Activated CD8-positive, alpha-beta memory T cell treated with anti-CD3 and anti-CD28 coated beads for 1 hour (primary cell): ENCODE results near the gene GIPC3.
"Not testable (repeated sequence)": the region's sequence is repeated elsewhere in the genome, so short reads cannot be mapped to it uniquely, and the experiment has no call there.

Experiments
- DNase-seq, 2 donors: peaks; one replicate each; pipeline ENCODE4 v3.0.0-alpha.2; 2020; ENCODE audit warnings: low read depth in 1 of 2; ENCODE audit errors: extremely low read depth in 1 of 2

GIPC3 gene

DNA sequence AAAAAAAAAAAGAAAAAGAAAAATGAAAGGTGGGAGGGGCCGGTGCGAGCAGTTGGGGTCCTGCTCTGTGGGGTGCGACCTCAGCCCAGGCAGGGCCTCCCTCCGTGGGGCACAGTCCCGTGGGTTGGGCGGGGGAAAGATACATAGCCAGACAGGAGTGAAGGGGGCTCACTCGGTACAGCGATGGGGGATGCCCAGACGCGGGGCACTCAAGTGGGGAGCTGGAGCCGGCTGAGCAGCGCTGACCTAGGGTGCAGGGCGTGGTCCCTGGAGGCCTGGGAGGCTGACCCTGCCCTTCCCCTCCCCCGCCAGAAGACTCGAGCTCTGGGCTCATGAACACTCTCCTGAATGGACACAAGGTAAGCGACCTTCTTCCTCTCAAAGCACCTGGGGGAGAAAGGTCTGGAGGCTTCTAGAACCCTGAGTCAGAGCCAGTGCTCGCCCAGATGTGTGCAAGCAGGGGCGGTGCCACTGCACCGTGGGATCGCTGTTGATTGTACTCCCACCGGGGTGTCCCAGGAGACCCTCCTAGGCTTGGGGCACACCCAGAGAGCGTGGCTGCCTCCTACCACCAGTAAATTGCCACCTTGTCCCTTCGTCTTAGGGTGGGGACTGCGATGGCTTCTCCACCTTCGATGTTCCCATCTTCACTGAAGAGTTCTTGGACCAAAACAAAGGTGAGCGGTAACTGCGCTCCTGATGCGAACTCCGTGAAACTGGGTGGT, 9.2 kb upstream of the GIPC3 start:
- no peak for DNase-seq

DNA sequence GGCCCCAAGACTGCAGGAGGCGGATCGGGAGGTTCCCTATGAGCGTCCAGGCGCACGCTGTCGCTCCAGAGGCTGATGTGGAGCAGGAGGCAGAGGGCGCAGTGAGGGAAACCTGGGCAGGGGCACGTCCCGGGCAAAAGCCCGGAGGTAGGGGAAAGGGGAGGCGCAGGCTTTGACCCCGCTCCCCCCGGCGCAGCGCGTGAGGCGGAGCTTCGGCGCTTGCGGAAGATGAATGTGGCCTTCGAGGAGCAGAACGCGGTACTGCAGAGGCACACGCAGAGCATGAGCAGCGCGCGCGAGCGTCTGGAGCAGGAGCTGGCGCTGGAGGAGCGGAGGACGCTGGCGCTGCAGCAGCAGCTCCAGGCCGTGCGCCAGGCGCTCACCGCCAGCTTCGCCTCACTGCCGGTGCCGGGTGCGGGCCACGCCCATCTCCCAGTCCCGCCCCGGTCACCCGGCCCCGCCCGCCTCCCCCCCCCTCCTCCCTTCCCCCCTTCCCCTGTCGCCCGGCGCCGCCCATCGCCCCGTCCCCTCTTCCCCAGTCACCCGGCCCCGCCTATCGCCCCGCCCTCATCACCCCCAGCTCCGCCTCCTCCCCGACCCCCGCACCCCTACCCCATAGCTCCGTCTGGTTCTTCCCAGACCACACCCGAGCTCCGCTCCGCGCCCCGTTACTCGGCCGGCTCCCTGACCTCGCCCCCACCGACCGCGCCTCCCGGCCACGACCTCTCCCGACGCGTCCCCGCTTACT, 8.4 kb upstream of the GIPC3 start:
- DNase-seq = no peak

DNA sequence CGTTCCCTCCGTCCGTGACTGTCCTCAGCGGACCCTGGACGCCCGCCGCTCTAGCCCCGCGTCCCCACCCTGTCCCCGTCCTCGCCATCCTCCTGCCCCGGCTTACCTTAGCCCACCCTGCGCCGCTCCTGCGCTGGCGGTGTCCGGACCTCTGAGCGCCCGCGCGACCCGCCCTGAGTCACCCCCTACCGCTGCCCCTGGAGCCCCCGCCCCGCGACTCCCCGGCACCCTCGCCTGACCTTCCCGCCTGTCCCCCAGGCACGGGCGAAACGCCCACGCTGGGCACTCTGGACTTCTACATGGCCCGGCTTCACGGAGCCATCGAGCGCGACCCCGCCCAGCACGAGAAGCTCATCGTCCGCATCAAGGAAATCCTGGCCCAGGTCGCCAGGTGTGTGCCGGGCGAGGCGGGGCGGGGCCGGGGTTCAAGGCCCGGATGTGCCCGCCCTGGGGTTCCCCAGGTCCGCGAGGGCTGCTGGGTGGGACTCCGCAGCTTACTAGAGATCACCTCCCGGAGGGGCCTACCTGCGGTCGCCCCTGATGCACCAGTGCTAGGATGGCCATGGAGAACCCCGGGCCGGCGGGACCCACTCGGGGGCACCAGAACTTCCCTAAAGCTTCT, 7.4 kb upstream of the GIPC3 start:
- no peak for DNase-seq

DNA sequence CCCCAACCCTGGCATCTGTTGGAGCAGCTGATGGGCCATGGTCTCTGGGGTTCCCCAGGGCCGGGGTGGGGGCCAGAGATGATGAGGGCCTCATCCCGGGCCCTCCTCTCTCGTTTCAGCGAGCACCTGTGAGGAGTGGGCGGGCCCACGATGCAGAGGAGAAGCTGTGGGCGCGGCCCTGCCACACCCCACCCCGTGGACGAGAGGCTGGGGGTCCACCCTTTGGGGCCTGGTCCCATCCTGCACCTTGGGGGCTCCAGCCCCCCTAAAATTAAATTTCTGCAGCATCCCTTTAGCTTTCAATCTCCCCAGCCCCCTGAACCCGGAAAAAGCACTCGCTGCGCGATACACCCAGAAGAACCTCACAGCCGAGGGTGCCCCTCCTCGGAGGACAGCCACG, 6.9 kb upstream of the GIPC3 start:
- DNase-seq = no peak

DNA sequence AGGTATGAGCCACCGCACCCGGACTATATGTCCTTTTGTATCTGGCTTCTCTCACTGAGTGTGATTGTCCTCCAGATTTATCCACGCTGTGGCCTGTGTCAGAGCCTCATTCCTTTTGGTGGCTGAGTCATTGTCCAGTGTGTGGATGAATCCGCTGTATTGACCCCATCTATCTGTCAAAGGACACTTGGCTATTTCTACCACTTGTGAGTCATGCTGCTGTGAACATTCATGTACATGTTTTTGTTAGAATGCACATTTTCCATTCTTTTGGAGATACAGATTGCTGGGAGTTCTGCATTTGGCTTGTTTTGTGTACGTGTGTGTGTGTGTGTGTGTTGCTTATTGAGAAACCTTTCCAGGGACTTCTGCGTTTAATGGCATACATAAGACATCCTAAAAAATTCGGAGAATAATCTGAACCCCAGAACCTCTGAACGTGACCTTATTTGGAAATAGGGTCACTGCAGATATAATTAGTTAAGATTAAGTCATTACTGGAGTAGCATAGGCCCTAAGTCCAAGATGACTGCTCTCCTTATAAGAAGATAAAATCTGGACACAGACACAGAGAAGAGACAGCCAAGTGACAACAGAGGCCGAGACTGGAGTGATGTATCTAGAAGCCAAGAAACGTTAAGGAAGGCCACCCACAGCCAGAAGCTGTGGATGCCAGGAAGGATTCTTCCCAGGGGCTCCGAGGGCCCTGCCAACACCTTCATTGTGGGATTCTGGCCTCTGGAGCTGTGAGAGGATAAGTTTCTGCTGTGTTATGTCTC, 4.9 kb upstream of the GIPC3 start:
- DNase-seq = no peak

DNA sequence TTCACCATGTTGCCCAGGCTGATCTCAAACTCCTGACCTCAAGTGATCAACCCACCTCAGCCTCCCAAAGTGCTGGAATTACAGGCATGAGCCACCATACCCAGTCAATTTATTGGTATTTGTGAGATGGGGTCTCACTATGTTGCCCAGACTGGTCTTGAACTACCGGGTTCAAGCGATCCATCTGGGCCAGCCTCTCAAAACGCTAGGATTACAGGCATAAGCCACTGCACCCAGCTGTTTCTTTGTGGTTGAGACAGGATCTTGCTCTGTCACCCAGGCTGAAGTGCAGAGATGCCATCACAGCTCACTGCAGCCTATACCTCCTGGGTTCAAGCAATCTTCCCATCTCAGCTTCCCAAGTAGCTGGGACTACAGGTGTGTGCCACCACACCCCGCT, 3.5 kb upstream of the GIPC3 start:
- DNase-seq = not testable (repeated sequence)

DNA sequence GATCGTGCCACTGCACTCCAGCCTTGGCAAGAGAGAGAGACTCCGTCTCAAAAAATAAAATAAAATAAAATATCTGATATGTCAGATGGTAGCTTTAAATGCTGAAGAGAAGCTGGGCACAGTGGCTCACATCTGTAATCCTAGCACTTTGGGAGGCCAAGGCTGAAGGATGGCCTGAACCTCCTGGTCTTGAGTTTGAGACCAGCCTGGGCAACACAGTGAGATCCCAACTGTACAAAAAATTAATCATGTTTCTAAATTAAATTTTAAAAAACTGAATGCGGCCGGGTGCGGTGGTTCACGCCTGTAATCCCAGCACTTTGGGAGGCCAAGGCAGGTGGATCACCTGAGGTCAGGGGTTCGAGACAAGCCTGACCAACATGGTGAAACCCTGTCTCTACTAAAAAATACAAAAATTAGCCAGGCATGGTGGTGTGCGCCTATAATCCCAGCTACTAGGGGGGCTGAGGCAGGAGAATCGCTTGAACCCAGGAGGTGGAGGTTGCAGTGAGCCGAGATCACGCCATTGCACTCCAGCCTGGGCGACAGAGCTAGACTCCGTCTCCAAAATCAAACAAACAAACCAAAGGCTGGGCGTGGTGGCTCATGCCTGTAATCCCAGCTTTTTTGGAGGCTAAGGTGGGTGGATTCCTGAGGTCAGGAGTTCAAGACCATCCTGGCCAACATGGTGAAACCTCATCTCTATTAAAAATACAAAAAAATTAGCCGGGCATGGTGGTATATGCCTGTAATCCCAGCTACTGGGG, 1.1 kb upstream of the GIPC3 start:
- DNase-seq = not testable (repeated sequence)

DNA sequence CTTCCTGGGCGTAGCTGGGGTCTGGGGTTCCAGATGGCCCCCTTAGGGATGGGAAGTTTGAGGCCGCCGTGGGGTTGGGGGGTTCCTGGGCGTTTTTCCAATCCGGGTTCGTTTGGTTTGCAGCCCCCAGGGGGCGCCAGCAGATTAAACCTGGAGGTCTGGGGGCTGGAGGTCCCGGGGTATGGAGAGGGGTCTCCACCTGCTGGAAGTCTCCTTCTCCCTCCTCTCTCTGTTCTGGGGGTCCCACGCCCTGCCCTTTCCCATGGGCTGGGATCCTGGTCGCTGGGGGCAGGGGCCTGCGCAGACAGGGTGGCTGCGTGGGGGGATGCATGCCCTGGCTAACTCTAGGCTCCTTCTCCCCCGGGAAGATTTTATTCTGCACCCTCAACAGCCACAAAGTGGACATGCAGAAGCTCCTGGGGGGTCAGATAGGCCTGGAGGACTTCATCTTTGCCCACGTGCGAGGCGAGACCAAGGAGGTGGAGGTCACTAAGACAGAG, 899 bp downstream of the GIPC3 start:
- peak in 1 of 2 donors; percentile 43 for DNase-seq

DNA sequence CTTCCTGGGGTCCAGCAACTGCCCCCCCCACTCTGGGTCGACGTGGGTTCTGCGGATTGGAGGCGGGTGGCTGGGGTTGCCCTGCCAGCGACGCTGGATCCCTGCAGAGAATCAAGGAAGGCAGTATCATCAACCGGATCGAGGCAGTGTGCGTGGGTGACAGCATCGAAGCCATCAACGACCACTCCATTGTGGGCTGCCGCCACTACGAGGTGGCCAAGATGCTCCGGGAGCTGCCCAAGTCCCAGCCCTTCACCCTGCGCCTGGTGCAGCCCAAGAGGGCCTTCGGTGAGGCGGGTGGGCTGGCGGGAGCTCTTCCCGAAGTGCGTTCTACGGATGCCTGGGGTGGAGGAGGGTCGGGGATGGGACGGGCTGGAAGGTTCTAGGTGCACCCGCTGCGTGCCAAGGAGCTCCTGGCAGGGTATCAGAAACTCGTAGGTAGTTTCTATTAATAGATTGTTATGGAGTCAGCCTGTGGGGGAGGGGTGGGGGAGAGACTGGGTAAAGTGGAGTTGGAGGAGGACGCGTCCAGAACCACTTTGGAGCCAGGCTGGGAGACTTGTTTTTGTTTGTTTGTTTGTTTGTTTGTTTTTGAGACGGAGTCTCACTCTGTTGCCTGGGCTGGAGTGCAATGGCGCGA, 1.5 kb downstream of the GIPC3 start:
- DNase-seq = no peak

DNA sequence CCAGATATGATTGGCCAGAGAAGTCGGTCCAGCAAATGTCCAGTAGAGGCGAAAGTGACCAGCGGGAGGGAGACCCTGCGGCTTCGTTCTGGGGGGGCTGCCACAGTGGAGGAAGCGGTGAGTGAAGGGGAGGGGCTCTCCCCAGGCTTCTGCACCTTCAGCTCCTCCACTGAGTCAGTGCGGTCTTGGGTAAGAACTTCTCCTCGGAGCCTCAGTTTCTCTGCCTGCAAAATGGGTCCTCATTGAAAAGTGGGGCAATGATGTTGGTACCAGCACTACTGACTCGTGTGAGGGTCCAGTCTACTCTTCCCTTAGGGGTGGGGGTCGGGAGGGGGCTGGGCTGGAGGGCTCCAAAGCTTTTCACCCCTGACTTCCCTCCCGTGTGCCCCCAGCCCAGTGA, 4.2 kb downstream of the GIPC3 start:
- DNase-seq = no peak

DNA sequence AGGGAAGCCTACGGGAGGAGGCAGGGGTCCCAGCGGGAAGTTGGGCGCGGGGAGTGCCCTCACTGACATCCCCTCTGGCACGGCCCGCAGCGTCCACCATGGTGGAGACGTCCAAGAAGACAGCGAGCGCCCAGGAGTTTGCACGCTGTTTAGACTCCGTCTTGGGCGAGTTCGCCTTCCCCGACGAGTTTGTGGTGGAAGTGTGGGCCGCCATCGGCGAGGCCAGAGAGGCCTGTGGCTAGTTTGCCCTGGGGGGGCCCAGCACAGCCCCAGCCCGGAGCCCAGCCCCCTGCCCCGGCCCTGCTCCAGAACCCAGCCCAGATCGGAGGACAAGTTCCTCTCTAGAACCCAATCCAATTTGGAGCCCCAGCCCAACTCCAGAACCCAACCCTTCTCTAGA, 4.7 kb downstream of the GIPC3 start:
- DNase-seq = no peak

DNA sequence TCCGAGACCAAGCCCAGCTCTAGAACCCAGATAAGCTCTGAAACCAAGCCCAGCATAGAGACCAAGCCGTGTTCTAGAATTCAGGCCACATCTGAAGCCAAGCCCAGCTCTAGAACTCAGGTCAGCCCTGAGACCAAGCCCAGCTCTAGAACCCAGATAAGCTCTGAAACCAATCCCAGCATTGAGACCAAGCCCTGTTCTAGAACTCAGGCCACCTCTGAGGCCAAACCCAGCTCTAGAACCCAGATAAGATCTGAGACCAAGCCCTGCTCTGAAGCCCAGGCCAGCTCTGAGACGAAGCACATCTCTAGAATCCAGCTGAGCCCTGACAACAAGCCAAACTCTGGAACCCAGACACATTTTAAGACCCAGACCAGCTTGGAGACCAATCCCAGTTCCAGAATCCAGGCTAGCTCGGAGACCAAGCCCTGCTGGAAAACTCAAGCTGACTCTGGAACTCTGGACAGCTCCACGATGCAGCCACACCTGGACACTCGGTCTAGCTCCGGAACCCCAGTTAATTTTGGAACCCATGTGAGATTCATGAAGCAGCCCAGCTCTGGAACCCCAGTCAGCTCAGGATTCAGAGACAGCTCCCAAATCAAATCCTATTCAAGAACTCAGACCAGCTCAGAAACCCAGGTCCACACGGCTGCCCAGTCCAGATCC, 5.8 kb downstream of the GIPC3 start:
- no peak for DNase-seq

DNA sequence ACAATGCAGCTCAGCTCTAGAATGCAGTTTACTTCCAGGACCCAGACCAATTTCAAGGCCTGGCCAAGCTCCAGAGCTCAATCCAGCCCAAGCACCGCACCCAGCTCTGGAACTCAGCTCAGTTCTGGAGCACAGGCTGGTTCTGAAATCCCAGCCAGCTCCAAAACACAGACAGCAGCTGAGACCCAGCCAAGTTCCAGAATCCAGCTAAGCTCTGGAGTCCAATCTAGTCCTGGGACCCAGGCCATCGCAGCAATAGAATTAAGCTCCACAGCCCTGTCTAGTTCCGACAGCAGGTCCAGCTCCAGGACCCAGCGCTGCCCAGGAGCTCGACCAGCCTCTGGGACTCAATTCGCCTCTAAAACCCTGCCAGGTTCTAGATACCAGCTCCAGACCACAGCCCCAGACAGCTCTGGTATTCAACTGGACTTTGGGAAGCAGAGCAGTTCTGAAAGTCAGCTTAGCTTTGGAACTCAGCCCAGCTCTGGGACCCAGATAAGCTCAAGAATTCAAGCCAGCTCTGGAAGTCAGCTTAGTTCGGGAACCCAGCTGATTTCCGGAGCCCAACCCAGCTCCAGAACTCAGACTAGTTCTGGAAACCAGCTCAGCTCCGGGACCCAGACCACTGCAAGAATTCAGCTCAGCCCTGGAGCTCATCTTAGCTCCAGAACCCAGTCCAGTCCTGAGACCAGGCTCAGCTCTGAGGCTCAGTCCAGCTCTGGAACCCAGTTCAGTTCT, 6.8 kb downstream of the GIPC3 start:
- DNase-seq = no peak

DNA sequence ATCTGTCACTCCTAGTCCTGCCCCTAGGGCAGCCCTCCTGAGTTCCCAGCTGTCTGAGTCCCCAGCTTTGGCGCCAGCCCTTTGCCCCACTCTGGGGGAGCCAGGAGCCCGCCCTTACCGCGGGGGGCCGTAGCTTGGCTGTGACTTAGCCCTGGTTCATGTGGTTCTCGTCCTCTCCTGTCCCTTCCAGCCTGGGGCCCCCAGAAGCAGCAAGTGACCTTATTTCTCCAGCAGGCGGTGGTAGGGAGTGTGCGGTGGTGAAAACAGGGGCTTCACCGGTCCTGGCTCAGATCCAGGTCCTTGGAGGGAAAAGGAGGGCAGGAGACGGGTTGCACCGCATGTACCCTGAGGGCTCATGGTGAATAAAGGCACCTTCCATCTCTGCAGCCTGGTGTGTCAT, 7.9 kb downstream of the GIPC3 start:
- DNase-seq = no peak

DNA sequence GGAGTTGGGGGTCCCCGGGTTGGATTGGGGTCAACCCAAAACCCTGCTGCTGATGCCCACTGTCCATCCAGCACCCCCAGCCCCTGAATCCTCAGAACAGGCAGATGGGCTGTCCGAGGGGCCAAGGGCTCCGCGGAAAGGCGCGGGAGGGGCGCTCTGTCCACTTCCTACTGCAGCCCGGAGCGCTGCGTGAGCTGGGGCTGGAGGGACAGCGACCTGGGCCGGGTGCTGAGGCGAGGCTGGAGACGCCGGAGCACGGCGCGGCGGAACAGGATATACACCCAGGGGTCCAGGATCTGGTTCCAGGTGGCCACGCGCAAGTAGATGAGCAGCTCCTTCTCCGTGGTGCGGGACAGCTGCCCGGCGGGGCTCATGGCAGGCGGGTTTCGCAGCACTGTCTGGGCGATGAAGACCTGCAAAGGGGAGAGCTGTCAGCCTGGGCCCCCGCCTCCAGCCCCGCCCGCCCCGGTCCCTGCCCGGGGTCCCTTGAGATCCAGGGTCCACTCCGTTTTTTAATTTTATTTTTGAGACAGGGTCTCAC, 10.3 kb downstream of the GIPC3 start:
- no peak for DNase-seq

DNA sequence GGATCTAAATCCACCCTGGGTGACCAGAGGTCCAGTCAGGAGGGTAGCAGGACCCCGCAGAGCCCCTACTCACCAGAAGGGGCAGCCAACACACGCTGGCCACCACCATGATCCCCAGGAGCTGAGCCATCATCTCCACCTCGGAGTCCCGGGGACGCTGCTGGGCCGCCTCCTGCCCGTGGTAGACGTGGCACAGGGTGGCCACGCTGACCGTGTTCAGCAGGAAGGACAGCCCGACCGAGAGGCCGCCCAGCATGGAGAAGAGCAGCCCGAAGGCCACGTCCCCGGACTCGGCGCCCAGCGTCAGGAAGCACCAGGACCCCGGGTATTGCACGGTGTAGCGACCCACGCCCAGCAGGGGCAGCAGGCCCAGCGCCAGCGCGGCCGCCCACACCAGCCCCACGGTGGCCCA, 14.5 kb downstream of the GIPC3 start:
- no peak for DNase-seq

DNA sequence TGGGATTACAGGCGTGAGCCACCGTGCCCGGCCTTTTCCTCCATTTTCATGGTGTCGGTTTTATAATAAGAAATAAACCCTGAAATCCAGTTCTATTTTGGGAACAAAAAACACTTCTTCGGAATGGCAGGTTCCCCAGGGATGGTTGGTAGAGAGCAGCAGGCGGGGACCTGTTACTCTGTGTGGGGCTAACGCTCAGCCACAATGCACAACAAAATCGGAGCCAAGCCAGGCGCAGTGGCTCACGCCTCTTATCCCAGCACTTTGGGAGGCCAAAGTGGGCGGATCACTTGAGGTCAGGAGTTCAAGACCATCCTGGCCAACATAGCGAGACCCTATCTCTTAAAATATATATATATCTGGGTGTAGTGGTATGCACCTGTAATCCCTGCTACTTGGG, 15.7 kb downstream of the GIPC3 start:
- no peak for DNase-seq

DNA sequence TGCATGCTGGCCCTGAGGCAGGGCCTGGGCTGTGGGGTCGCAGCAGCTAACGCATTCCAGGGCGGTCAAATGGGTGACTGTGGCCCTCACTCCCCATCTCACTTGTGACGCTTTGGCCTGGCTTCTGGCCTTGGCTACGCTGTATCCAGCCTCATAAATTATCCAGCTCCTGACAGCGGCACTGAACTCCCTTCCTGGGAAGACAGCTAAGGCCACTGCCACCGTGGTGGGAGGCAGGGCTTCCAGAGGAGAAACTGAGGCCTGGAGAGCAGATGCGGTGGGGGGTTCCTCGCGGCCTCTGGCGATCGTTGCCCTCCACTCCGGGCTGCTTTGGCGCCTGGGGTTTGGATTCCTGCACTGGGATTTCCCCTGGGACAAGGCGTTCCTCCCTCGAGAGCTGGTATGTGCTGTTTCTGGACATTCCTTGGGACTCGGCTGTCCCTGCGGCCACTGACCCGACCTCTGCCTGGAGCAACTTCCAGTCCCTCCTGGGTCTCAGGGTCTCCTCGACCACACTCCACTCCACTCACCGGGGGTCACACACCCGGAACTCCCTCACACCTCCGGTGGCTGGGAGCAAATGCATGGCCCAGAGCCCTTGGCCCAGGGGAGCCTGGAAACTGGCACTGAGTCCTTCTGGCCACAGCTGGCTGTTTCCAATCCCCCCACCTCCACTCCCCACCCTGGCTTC, 18.0 kb downstream of the GIPC3 start:
- no peak for DNase-seq
